Upper lobe of right lung (tissue), 1 donor: ENCODE data around the gene VWCE. TPM values are rescaled to one million over a fixed set of nuclear protein-coding genes. Genes with fewer than 3 reads are reported as not detected.

Experiments
- ATAC-seq: fragments of 200-7000 bp; cut with Tn5 transposase; one replicate; pipeline ENCODE4 v1.9.1; 2020; ENCODE audit warnings: mild to moderate bottlenecking, moderate library complexity
- DNase-seq: peaks from one replicate; pipeline ENCODE4 v3.0.0-alpha.2; 2020
- H3K27ac ChIP-seq: fragments of 200-600 bp; one replicate; pipeline ENCODE4 v1.8.0; 2022
- H3K27me3 ChIP-seq: fragments of 200-600 bp; one replicate; pipeline ENCODE4 v1.8.0; 2022; ENCODE audit warnings: mild to moderate bottlenecking
- H3K36me3 ChIP-seq: fragments of 200-600 bp; one replicate; pipeline ENCODE4 v1.8.0; 2022
- H3K4me1 ChIP-seq: fragments of 200-600 bp; one replicate; pipeline ENCODE4 v1.8.0; 2022
- H3K4me3 ChIP-seq: fragments of 200-600 bp; one replicate; pipeline ENCODE4 v1.8.0; 2022; ENCODE audit warnings: mild to moderate bottlenecking
- H3K9me3 ChIP-seq: fragments of 200-600 bp; one replicate; pipeline ENCODE4 v1.8.0; 2022
- intact Hi-C: fragments of 100-400 bp; cut with DNase I; formaldehyde crosslinking; loops from one replicate; pipeline ENCODE4 v1.11.0; 2022
- total RNA-seq: library from RNA; stranded (reverse); fragmentation: NEBNext Ultra II Directional; extraction: Animal tissue kit (Norgen Biotek cat#: 25700); gene quantifications from one replicate; pipeline ENCODE4 v1.2.1, GENCODE V29; 2021
- TF ChIP-seq, protein P1 (sequence below): fragments of 200-600 bp; IDR thresholded peaks from one replicate; pipeline ENCODE4 v1.8.0; 2022; ENCODE audit warnings: antibody characterized with exemption
- donor health status: DM: no; HTN: yes; CAD: no; lungs with severe emphysema.

The VWCE gene
- total RNA-seq, 1 donor from 2014 or later = 1.5 TPM

- TF ChIP-seq, protein P1, sequence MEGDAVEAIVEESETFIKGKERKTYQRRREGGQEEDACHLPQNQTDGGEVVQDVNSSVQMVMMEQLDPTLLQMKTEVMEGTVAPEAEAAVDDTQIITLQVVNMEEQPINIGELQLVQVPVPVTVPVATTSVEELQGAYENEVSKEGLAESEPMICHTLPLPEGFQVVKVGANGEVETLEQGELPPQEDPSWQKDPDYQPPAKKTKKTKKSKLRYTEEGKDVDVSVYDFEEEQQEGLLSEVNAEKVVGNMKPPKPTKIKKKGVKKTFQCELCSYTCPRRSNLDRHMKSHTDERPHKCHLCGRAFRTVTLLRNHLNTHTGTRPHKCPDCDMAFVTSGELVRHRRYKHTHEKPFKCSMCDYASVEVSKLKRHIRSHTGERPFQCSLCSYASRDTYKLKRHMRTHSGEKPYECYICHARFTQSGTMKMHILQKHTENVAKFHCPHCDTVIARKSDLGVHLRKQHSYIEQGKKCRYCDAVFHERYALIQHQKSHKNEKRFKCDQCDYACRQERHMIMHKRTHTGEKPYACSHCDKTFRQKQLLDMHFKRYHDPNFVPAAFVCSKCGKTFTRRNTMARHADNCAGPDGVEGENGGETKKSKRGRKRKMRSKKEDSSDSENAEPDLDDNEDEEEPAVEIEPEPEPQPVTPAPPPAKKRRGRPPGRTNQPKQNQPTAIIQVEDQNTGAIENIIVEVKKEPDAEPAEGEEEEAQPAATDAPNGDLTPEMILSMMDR = no peak
- ATAC-seq (no peak), DNase-seq (no peak)
- Histone ChIP-seq H3K27ac (no peak overlapping the region), H3K36me3 (no peaks in the 10 kb centered on the region), H3K9me3 (no peaks in the 10 kb centered on the region), H3K4me1 (no peaks in the 10 kb centered on the region), H3K27me3 (no peaks in the 10 kb centered on the region), H3K4me3 (no peak overlapping the region)
- intact Hi-C loops = no loop called here
Measured at GRCh38 chr11:61275191-61275590, 19.9 kb downstream of the VWCE start.

GRCh38 chr11:61274084-61274483 is 21.0 kb downstream of the VWCE start:
- Histone ChIP-seq H3K27me3 (no peaks in the 10 kb centered on the region), H3K27ac (no peak overlapping the region), H3K4me3 (no peak overlapping the region), H3K36me3 (no peaks in the 10 kb centered on the region), H3K4me1 (no peaks in the 10 kb centered on the region), H3K9me3 (no peaks in the 10 kb centered on the region)
- intact Hi-C loops = no loop called here
- TF ChIP-seq, protein P1 = no peak
- DNase-seq (no peak), ATAC-seq (no peak)

GRCh38 chr11:61273178-61274078 is 21.7 kb downstream of the VWCE start:
- peak; percentile 94 for ATAC-seq
- Histone ChIP-seq H3K4me1 (no peaks in the 10 kb centered on the region), H3K4me3 (no peak overlapping the region), H3K27me3 (no peaks in the 10 kb centered on the region), H3K9me3 (no peaks in the 10 kb centered on the region), H3K36me3 (no peaks in the 10 kb centered on the region), H3K27ac (no peak overlapping the region)
- intact Hi-C loops = no loop called here
- DNase-seq = peak; percentile 90
- TF ChIP-seq, protein P1 = no peak

GRCh38 chr11:61272731-61273130 is 22.4 kb downstream of the VWCE start:
- Histone ChIP-seq H3K27me3 (no peaks in the 10 kb centered on the region), H3K4me1 (no peaks in the 10 kb centered on the region), H3K36me3 (no peaks in the 10 kb centered on the region), H3K4me3 (no peak overlapping the region), H3K9me3 (no peaks in the 10 kb centered on the region), H3K27ac (no peak overlapping the region)
- DNase-seq (no peak), ATAC-seq (no peak)
- TF ChIP-seq, protein P1 = no peak
- intact Hi-C loops = no loop called here

- no peaks in the 10 kb centered on the region for H3K36me3 ChIP-seq
- no peaks in the 10 kb centered on the region for H3K27me3 ChIP-seq
- TF ChIP-seq, protein P1 = no peak
- H3K9me3 ChIP-seq = no peaks in the 10 kb centered on the region
- no peak overlapping the region for H3K4me3 ChIP-seq
- no peak for DNase-seq
- no peaks in the 10 kb centered on the region for H3K4me1 ChIP-seq
- ATAC-seq = no peak
- H3K27ac ChIP-seq = no peak overlapping the region
- intact Hi-C loops = no loop called here
Measured at GRCh38 chr11:61270354-61271076, 24.6 kb downstream of the VWCE start.
